Upper lobe of left lung (tissue), 6 donors: ENCODE measurements around the gene STX16. TPM values are rescaled to one million over a fixed set of nuclear protein-coding genes. Genes with fewer than 3 reads are reported as not detected.

Experiments
- ATAC-seq, 2 donors: fragments of 200-7000 bp; cut with Tn5 transposase; one replicate each; pipeline ENCODE4 v1.9.1; 2022; ENCODE audit warnings: mild to moderate bottlenecking in 2 of 2, moderate library complexity in 2 of 2; ENCODE audit not compliant: low FRiP score in 2 of 2
- DNase-seq, 2 donors: peaks; one replicate each; pipeline ENCODE4 v3.0.0-alpha.2; 2019 to 2020
- H3K27ac ChIP-seq, 4 donors: fragments of 200-600 bp; sonication (generic); one replicate each; pipeline ENCODE4 v1.5.1; 2016 to 2019
- H3K27me3 ChIP-seq, 4 donors: fragments of 200-600 bp; sonication (generic); one replicate each; pipeline ENCODE4 v1.5.1; 2017 to 2019
- H3K36me3 ChIP-seq, 4 donors: fragments of 200-600 bp; sonication (generic); one replicate each; pipeline ENCODE4 v1.5.1; 2016 to 2019
- H3K4me1 ChIP-seq, 4 donors: fragments of 200-600 bp; sonication (generic); one replicate each; pipeline ENCODE4 v1.5.1; 2018 to 2019
- H3K4me3 ChIP-seq, 4 donors: fragments of 200-600 bp; sonication (generic); one replicate each; pipeline ENCODE4 v1.5.1; 2017 to 2019; ENCODE audit warnings: mild to moderate bottlenecking in 2 of 4, moderate library complexity in 1 of 4
- H3K9me3 ChIP-seq, 4 donors: fragments of 200-600 bp; sonication (generic); one replicate each; pipeline ENCODE4 v1.5.1; 2018 to 2019
- CTCF ChIP-seq, 6 experiments: fragments of 450-650 bp in 4 of 6; fragments of 200-600 bp in 2 of 6; sonication (generic) in 2 of 6; IDR thresholded peaks; one replicate each; pipeline ENCODE4 v1.5.1; 2016 to 2019; ENCODE audit warnings: antibody characterized with exemption in 6 of 6
- EP300 ChIP-seq, 4 donors: sonication (generic); formaldehyde crosslinking; IDR thresholded peaks; one replicate each; pipeline ENCODE4 v1.5.1; 2017; ENCODE audit warnings: antibody characterized with exemption in 4 of 4, control low read depth in 2 of 4
- POLR2A ChIP-seq, 4 donors: fragments of 450-650 bp; IDR thresholded peaks; one replicate each; pipeline ENCODE4 v1.5.1; 2016 to 2017; ENCODE audit warnings: antibody characterized with exemption in 4 of 4, mild to moderate bottlenecking in 2 of 4
- POLR2AphosphoS5 ChIP-seq, 2 donors: sonication (generic); formaldehyde crosslinking; IDR thresholded peaks; one replicate each; pipeline ENCODE4 v1.5.1; 2017; ENCODE audit warnings: antibody characterized with exemption in 2 of 2
- WGBS, 2 donors: methylation state at CpG; one replicate each; pipeline ENCODE4 v1.1.5; 2017 to 2018; 5-methylcytosine and 5-hydroxymethylcytosine counted together
- total RNA-seq, 6 donors: library from RNA; depleted of rRNA in 4 of 6; stranded (reverse); fragments of >200 nt in 4 of 6; gene quantifications; one replicate each; pipeline versions ENCODE4 v1.1.0 to v1.2.1, GENCODE V29; 2016 to 2021
- donor health status: DM: no; HTN: no; CAD: no; lungs with moderate emphysema.
- donor health status: DM: no; HTN: yes; CAD: no; lungs with severe emphysema.

Gene STX16
- total RNA-seq, 6 donors from 2014 or later: 42.1 to 469 (median 64.7) TPM

GRCh38 chr20:58645412-58645968 lies 5.6 kb upstream of the STX16 start:
- Histone ChIP-seq H3K9me3 (no peaks in the 10 kb centered on the region), H3K4me3 (no peak overlapping the region), H3K36me3 (no peaks in the 10 kb centered on the region), H3K27me3 (no peaks in the 10 kb centered on the region), H3K27ac (no peak overlapping the region), H3K4me1 (peaks cover 0 to 12% (median 8%) of the 10 kb centered on the region in 4 donors)
- 57 to 62% methylated on average over 4 to 5 of the region's 5 CpGs for WGBS, 2 donors
- ATAC-seq (peak in 1 of 2 donors; percentile 38), DNase-seq (no peak)
- TF ChIP-seq EP300 (IDR thresholded peaks at IDR 0.05) (no peak), CTCF (IDR thresholded peaks at IDR 0.05) (no peak), POLR2A (IDR thresholded peaks at IDR 0.05) (no peak)

- no peak for TF ChIP-seq POLR2AphosphoS5 (IDR thresholded peaks at IDR 0.05)
- TF ChIP-seq POLR2A (IDR thresholded peaks at IDR 0.05): no peak
- no peak for TF ChIP-seq CTCF (IDR thresholded peaks at IDR 0.05)
- no peak for TF ChIP-seq EP300 (IDR thresholded peaks at IDR 0.05)
- WGBS, 2 donors: 93 to 96% methylated on average over 3 of the region's 3 CpGs
- Histone ChIP-seq H3K9me3 (no peaks in the 10 kb centered on the region), H3K36me3 (no peaks in the 10 kb centered on the region), H3K4me3 (no peak overlapping the region), H3K27ac (no peak overlapping the region), H3K27me3 (no peaks in the 10 kb centered on the region), H3K4me1 (peaks cover 0 to 12% (median 8%) of the 10 kb centered on the region in 4 donors)
- DNase-seq: no peak
- no peak for ATAC-seq
Measured at GRCh38 chr20:58646257-58646656, 4.8 kb upstream of the STX16 start.

DNA sequence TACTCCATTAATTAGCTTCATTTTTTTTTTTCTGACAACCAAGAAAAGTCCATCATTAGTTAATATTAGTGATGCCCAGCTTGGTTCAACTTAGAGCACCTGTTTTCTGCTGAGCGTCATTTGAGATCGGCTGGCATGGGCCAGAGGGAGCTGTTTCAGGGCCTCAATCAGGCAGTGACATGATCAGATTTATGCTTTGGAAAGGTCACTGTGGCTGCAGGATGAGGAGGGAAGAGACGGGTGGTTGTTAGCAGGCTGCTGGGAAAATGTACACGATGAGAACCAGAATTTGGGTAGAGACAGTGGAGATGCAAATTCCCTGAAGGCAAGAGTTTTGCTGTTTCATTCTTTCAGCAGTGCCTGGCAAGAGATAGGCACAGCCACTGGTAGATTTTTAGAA lies 4.4 kb upstream of the STX16 start:
- H3K4me1 ChIP-seq: peaks cover 0 to 12% (median 8%) of the 10 kb centered on the region in 4 donors
- 83 to 91% methylated on average over 4 of the region's 4 CpGs for WGBS, 2 donors
- no peak overlapping the region for H3K4me3 ChIP-seq
- DNase-seq (no peak), ATAC-seq (no peak)
- no peaks in the 10 kb centered on the region for H3K27me3 ChIP-seq
- TF ChIP-seq POLR2A (IDR thresholded peaks at IDR 0.05) (no peak), POLR2AphosphoS5 (IDR thresholded peaks at IDR 0.05) (no peak), CTCF (IDR thresholded peaks at IDR 0.05) (no peak), EP300 (IDR thresholded peaks at IDR 0.05) (no peak)
- no peaks in the 10 kb centered on the region for H3K9me3 ChIP-seq
- H3K27ac ChIP-seq: no peak overlapping the region
- no peaks in the 10 kb centered on the region for H3K36me3 ChIP-seq

GRCh38 chr20:58647162-58647795 lies 3.8 kb upstream of the STX16 start:
- Histone ChIP-seq H3K4me1 (peaks cover 0 to 12% (median 8%) of the 10 kb centered on the region in 4 donors), H3K9me3 (no peaks in the 10 kb centered on the region), H3K27ac (no peak overlapping the region), H3K27me3 (no peaks in the 10 kb centered on the region), H3K36me3 (no peaks in the 10 kb centered on the region), H3K4me3 (no peak overlapping the region)
- TF ChIP-seq POLR2A (IDR thresholded peaks at IDR 0.05) (no peak), CTCF (IDR thresholded peaks at IDR 0.05) (no peak), POLR2AphosphoS5 (IDR thresholded peaks at IDR 0.05) (no peak), EP300 (IDR thresholded peaks at IDR 0.05) (no peak)
- WGBS, 2 donors: 90% methylated on average over 7 of the region's 7 CpGs
- ATAC-seq (no peak), DNase-seq (no peak)
